ENCODE data around the gene LNX1. TPM values are rescaled to one million over a fixed set of nuclear protein-coding genes. Genes with fewer than 3 reads are reported as not detected.

The LNX1 gene
- total RNA-seq, 1 experiment from 2014 or later: 3.3 TPM

DNA sequence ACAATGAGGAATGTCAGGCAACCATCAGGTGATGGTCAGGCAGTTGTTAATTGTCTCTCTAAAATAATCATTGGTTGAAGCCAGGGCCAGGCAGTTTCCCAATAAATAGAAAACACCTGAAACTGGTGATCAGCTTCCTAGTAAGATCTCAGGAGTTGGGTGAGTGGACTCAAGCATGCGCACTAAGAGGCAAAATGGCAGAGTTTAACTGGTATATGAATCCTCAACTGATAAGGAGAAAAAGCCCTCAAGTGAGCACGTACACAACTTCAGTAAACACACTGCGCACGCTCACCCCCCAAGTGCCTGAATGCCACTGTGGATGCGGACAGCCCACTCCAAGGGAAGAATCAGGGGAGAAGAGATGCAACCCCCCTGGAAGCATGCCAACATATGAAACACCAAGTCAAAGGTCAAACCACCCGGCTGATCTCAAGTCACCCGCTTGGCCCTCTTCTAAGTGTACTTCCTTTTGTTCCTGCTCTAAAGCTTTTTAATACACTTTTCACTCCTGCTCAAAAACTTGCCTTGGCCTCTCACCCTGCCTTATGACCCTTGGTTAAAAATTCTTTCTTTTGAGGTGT, 39.9 kb downstream of the LNX1 start:
- no peaks in the 10 kb centered on the region for H3K36me3 ChIP-seq (ENCODE audit: control insufficient read depth in 1 of 2, insufficient read depth in 2 of 2, low read length in 2 of 2)
- BruUV-seq (replicated peaks): no TSS peak
- no peak overlapping the region for H3K27ac ChIP-seq (ENCODE audit: low read depth, low read length)
- ATAC-seq (no peak), DNase-seq (ENCODE audit: low read depth, low spot score) (no peak)
- H3K9me2 ChIP-seq (ENCODE audit: insufficient read depth): no peaks in the 10 kb centered on the region
- intact Hi-C loops (cut with micrococcal nuclease): no loop called here
- POLR2A ChIA-PET: no interaction called here
- no peak overlapping the region for H3K4me2 ChIP-seq (ENCODE audit: low read length)
- no peaks in the 10 kb centered on the region for H3K27me3 ChIP-seq (ENCODE audit: insufficient read depth, low read length)
- H3K79me2 ChIP-seq (ENCODE audit: insufficient read depth, low read length): no peaks in the 10 kb centered on the region
- no peak overlapping the region for H2AFZ ChIP-seq (ENCODE audit: low read depth, low read length, poor library complexity, severe bottlenecking)
- CTCF ChIA-PET: no interaction called here
- no peaks in the 10 kb centered on the region for H3K9me3 ChIP-seq (ENCODE audit: control insufficient read depth in 1 of 2, insufficient read depth in 1 of 2, low read depth in 1 of 2, low read length in 2 of 2)
- RAD21 ChIA-PET (ENCODE audit: low non-redundant PET in 1 of 2, low total read pairs in 2 of 2, uncharacterized antibody in 2 of 2, unreplicated experiment in 2 of 2): no interaction called here
- no peak overlapping the region for H3K9ac ChIP-seq (ENCODE audit: low read length)
- no peak overlapping the region for H3K4me3 ChIP-seq (replicated peaks in 1 of 2; ENCODE audit: low read depth in 1 of 2, low read length in 2 of 2)
- no peaks in the 10 kb centered on the region for H4K20me1 ChIP-seq (ENCODE audit: insufficient read depth)
- no peaks in the 10 kb centered on the region for H3K4me1 ChIP-seq (ENCODE audit: control insufficient read depth in 1 of 2, insufficient read depth in 2 of 2, low read length in 2 of 2)
- no peak for TF ChIP-seq CEBPB (IDR thresholded peaks at IDR 0.05; ENCODE audit: low read depth)
- TF ChIP-seq, protein P1, sequence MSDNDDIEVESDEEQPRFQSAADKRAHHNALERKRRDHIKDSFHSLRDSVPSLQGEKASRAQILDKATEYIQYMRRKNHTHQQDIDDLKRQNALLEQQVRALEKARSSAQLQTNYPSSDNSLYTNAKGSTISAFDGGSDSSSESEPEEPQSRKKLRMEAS (IDR thresholded peaks at IDR 0.05): no peak
- TF ChIP-seq CBX3 (IDR thresholded peaks at IDR 0.05; ENCODE audit: low read depth): no peak
- TF ChIP-seq ELF1 (IDR thresholded peaks at IDR 0.05; ENCODE audit: borderline replicate concordance, low read depth): no peak
- TF ChIP-seq FOSL1 (IDR thresholded peaks at IDR 0.05; ENCODE audit: low read depth): no peak
- no peak for TF ChIP-seq ZFX (IDR thresholded peaks at IDR 0.05)
- no peak for TF ChIP-seq ZNF274 (IDR thresholded peaks at IDR 0.05; ENCODE audit: low read depth, low read length)
- no peak for TF ChIP-seq EGR1 (IDR thresholded peaks at IDR 0.05; ENCODE audit: low read depth)
- TF ChIP-seq JUND (IDR thresholded peaks at IDR 0.05): no peak
- TF ChIP-seq YY1 (IDR thresholded peaks at IDR 0.05; ENCODE audit: extremely low read depth, insufficient replicate concordance, low read depth, low read length): no peak
- no peak for TF ChIP-seq SIN3A (IDR thresholded peaks at IDR 0.05; ENCODE audit: low read depth)
- no peak for TF ChIP-seq POLR2AphosphoS5 (IDR thresholded peaks at IDR 0.05; ENCODE audit: low read depth, low read length)
- TF ChIP-seq, protein P2, sequence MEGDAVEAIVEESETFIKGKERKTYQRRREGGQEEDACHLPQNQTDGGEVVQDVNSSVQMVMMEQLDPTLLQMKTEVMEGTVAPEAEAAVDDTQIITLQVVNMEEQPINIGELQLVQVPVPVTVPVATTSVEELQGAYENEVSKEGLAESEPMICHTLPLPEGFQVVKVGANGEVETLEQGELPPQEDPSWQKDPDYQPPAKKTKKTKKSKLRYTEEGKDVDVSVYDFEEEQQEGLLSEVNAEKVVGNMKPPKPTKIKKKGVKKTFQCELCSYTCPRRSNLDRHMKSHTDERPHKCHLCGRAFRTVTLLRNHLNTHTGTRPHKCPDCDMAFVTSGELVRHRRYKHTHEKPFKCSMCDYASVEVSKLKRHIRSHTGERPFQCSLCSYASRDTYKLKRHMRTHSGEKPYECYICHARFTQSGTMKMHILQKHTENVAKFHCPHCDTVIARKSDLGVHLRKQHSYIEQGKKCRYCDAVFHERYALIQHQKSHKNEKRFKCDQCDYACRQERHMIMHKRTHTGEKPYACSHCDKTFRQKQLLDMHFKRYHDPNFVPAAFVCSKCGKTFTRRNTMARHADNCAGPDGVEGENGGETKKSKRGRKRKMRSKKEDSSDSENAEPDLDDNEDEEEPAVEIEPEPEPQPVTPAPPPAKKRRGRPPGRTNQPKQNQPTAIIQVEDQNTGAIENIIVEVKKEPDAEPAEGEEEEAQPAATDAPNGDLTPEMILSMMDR (IDR thresholded peaks at IDR 0.05 in 2 of 3, conservative IDR thresholded peaks at IDR 0.05 in 1 of 3; ENCODE audit: borderline replicate concordance in 1 of 3, insufficient read depth in 1 of 3, low read depth in 2 of 3, low read length in 2 of 3): no peak
- TF ChIP-seq RAD21 (IDR thresholded peaks at IDR 0.05; ENCODE audit: low read depth): no peak
- TF ChIP-seq EZH2phosphoT487 (IDR thresholded peaks at IDR 0.05; ENCODE audit: borderline replicate concordance): no peak
- no peak for TF ChIP-seq POLR2A (IDR thresholded peaks at IDR 0.05; ENCODE audit: borderline replicate concordance, extremely low read depth, insufficient read depth, insufficient read length)
- TF ChIP-seq, protein P3, sequence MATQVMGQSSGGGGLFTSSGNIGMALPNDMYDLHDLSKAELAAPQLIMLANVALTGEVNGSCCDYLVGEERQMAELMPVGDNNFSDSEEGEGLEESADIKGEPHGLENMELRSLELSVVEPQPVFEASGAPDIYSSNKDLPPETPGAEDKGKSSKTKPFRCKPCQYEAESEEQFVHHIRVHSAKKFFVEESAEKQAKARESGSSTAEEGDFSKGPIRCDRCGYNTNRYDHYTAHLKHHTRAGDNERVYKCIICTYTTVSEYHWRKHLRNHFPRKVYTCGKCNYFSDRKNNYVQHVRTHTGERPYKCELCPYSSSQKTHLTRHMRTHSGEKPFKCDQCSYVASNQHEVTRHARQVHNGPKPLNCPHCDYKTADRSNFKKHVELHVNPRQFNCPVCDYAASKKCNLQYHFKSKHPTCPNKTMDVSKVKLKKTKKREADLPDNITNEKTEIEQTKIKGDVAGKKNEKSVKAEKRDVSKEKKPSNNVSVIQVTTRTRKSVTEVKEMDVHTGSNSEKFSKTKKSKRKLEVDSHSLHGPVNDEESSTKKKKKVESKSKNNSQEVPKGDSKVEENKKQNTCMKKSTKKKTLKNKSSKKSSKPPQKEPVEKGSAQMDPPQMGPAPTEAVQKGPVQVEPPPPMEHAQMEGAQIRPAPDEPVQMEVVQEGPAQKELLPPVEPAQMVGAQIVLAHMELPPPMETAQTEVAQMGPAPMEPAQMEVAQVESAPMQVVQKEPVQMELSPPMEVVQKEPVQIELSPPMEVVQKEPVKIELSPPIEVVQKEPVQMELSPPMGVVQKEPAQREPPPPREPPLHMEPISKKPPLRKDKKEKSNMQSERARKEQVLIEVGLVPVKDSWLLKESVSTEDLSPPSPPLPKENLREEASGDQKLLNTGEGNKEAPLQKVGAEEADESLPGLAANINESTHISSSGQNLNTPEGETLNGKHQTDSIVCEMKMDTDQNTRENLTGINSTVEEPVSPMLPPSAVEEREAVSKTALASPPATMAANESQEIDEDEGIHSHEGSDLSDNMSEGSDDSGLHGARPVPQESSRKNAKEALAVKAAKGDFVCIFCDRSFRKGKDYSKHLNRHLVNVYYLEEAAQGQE (IDR thresholded peaks at IDR 0.05; ENCODE audit: low read depth): no peak
- TF ChIP-seq, protein P4, sequence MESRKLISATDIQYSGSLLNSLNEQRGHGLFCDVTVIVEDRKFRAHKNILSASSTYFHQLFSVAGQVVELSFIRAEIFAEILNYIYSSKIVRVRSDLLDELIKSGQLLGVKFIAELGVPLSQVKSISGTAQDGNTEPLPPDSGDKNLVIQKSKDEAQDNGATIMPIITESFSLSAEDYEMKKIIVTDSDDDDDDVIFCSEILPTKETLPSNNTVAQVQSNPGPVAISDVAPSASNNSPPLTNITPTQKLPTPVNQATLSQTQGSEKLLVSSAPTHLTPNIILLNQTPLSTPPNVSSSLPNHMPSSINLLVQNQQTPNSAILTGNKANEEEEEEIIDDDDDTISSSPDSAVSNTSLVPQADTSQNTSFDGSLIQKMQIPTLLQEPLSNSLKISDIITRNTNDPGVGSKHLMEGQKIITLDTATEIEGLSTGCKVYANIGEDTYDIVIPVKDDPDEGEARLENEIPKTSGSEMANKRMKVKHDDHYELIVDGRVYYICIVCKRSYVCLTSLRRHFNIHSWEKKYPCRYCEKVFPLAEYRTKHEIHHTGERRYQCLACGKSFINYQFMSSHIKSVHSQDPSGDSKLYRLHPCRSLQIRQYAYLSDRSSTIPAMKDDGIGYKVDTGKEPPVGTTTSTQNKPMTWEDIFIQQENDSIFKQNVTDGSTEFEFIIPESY (IDR thresholded peaks at IDR 0.05; ENCODE audit: extremely low read depth, insufficient replicate concordance, low read length): no peak

All from HCT116 (cell line).